GM21526 (cell line): ENCODE data around the gene GAS2L2.

Source experiments
- ATAC-seq: cut with Tn5 transposase; IDR thresholded peaks from one replicate; pipeline ENCODE4 v1.9.1; 2021; ENCODE audit warnings: moderate library complexity; ENCODE audit not compliant: unreplicated experiment, low FRiP score

The GAS2L2 gene

GRCh38 chr17:35730400-35731005 is 22.5 kb downstream of the GAS2L2 start:
- ATAC-seq, result no peak

- ATAC-seq, result no peak
These were observed 23.6 kb downstream of the GAS2L2 start for GRCh38 chr17:35729405-35729833.

GRCh38 chr17:35728551-35728950 is 24.5 kb downstream of the GAS2L2 start:
- ATAC-seq, result no peak

- no peak for ATAC-seq
These were observed 25.4 kb downstream of the GAS2L2 start for GRCh38 chr17:35727635-35728034.

GRCh38 chr17:35726953-35727460 is 26.0 kb downstream of the GAS2L2 start:
- ATAC-seq, result no peak

GRCh38 chr17:35726127-35726952 is 26.7 kb downstream of the GAS2L2 start:
- no peak for ATAC-seq

GRCh38 chr17:35725802-35726126 is 27.3 kb downstream of the GAS2L2 start:
- no peak for ATAC-seq

- no peak for ATAC-seq
These were observed 28.0 kb downstream of the GAS2L2 start for GRCh38 chr17:35725058-35725457.

GRCh38 chr17:35723735-35724134 is 29.3 kb downstream of the GAS2L2 start:
- no peak for ATAC-seq

- ATAC-seq, result no peak
These were observed 35.6 kb downstream of the GAS2L2 start for GRCh38 chr17:35717475-35717874.

GRCh38 chr17:35716897-35717465 is 36.1 kb downstream of the GAS2L2 start:
- no peak for ATAC-seq

- no peak for ATAC-seq
These were observed 36.9 kb downstream of the GAS2L2 start for GRCh38 chr17:35716173-35716572.

GRCh38 chr17:35715416-35715815 is 37.6 kb downstream of the GAS2L2 start:
- ATAC-seq, result no peak

- ATAC-seq, result no peak
These were observed 38.1 kb downstream of the GAS2L2 start for GRCh38 chr17:35714988-35715387.

- ATAC-seq, result no peak
These were observed 39.8 kb downstream of the GAS2L2 start for GRCh38 chr17:35713069-35713728.

- ATAC-seq, result no peak
These were observed 42.1 kb downstream of the GAS2L2 start for GRCh38 chr17:35710950-35711349.

GRCh38 chr17:35709874-35710273 is 43.2 kb downstream of the GAS2L2 start:
- no peak for ATAC-seq

- no peak for ATAC-seq
These were observed 44.1 kb downstream of the GAS2L2 start for GRCh38 chr17:35708951-35709350.

GRCh38 chr17:35708149-35708548 is 44.9 kb downstream of the GAS2L2 start:
- ATAC-seq, result no peak

GRCh38 chr17:35705705-35706104 is 47.3 kb downstream of the GAS2L2 start:
- no peak for ATAC-seq

- no peak for ATAC-seq
These were observed 47.8 kb downstream of the GAS2L2 start for GRCh38 chr17:35705230-35705629.
